ENCODE data around the gene CYTH1. TPM values are rescaled to one million over a fixed set of nuclear protein-coding genes. Genes with fewer than 3 reads are reported as not detected.

Gene CYTH1
- polyA plus RNA-seq, 1 of the 3 experiments (the other 2 are of a cell fraction): 23.8 TPM

- ChIA-PET POLR2A (no interaction called here), CTCF (interaction anchor here (1.8 kb wide), 1 partner anchor 13 kb away, joined by 3 read pairs; no protein-coding TSS in a partner anchor)
- Histone ChIP-seq H4K20me1 (ENCODE audit: insufficient read depth) (no peaks in the 10 kb centered on the region), H3K27ac (ENCODE audit: low read depth in 2 of 2, low read length in 1 of 2) (peak overlapping the region in 1 of 2 experiments; percentile 26; a peak in 2 of 4 replicates), H3K9ac (no peak overlapping the region), H3K4me1 (ENCODE audit: control insufficient read depth in 1 of 2, insufficient read depth in 2 of 2, low read depth in 1 of 2, low read length in 1 of 2) (no peaks in the 10 kb centered on the region; a peak in 1 of 4 replicates), H3K4me3 (ENCODE audit: low read depth in 2 of 2, low read length in 1 of 2) (no peak overlapping the region), H3K9me3 (no peaks in the 10 kb centered on the region), H3K27me3 (ENCODE audit: insufficient read depth) (no peaks in the 10 kb centered on the region), H3K79me2 (ENCODE audit: insufficient read depth) (no peaks in the 10 kb centered on the region), H3K9me2 (no peaks in the 10 kb centered on the region), H3K36me3 (replicated peaks in 1 of 2; ENCODE audit: control insufficient read depth in 1 of 2, insufficient read depth in 2 of 2, low read length in 1 of 2) (no peaks in the 10 kb centered on the region), H2AFZ (ENCODE audit: low read depth) (no peak overlapping the region), H3F3A (replicated peaks; ENCODE audit: insufficient read depth) (peaks cover 8% of the 10 kb centered on the region), H3K4me2 (no peak overlapping the region)
- WGBS (ENCODE audit: low lambda C conversion rate): 93% methylated on average over 1 of the region's 1 CpG
- no peak for DNase-seq
- TF ChIP-seq NRF1 (IDR thresholded peaks at IDR 0.05; ENCODE audit: low read depth, low read length) (no peak), RAD21 (IDR thresholded peaks at IDR 0.05; ENCODE audit: low read length) (no peak), RFX5 (IDR thresholded peaks at IDR 0.05; ENCODE audit: low read length) (no peak), TEAD4 (IDR thresholded peaks at IDR 0.05; ENCODE audit: borderline replicate concordance, insufficient read depth) (no peak), IRF3 (IDR thresholded peaks at IDR 0.05; ENCODE audit: low read depth, low read length) (no peak), MAX (IDR thresholded peaks at IDR 0.05; ENCODE audit: low read depth) (no peak), RXRA (IDR thresholded peaks at IDR 0.05; ENCODE audit: borderline replicate concordance, low read depth) (no peak), TCF12 (IDR thresholded peaks at IDR 0.05) (no peak), POLR2AphosphoS5 (IDR thresholded peaks at IDR 0.05; ENCODE audit: low read depth, low read length) (no peak), SIN3A (IDR thresholded peaks at IDR 0.05; ENCODE audit: borderline replicate concordance, low read depth, low read length) (no peak), GABPA (IDR thresholded peaks at IDR 0.05; ENCODE audit: low read depth) (no peak), FOSL2 (IDR thresholded peaks at IDR 0.05; ENCODE audit: borderline replicate concordance, low read depth) (no peak), MEF2A (IDR thresholded peaks at IDR 0.05; ENCODE audit: borderline replicate concordance, low read depth) (no peak), YY1 (IDR thresholded peaks at IDR 0.05; ENCODE audit: low read depth) (no peak), NFIC (IDR thresholded peaks at IDR 0.05; ENCODE audit: borderline replicate concordance) (no peak)
- TF ChIP-seq, protein P1, sequence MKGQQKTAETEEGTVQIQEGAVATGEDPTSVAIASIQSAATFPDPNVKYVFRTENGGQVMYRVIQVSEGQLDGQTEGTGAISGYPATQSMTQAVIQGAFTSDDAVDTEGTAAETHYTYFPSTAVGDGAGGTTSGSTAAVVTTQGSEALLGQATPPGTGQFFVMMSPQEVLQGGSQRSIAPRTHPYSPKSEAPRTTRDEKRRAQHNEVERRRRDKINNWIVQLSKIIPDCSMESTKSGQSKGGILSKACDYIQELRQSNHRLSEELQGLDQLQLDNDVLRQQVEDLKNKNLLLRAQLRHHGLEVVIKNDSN (IDR thresholded peaks at IDR 0.05; ENCODE audit: borderline replicate concordance, low read depth): no peak
- TF ChIP-seq, protein P2, sequence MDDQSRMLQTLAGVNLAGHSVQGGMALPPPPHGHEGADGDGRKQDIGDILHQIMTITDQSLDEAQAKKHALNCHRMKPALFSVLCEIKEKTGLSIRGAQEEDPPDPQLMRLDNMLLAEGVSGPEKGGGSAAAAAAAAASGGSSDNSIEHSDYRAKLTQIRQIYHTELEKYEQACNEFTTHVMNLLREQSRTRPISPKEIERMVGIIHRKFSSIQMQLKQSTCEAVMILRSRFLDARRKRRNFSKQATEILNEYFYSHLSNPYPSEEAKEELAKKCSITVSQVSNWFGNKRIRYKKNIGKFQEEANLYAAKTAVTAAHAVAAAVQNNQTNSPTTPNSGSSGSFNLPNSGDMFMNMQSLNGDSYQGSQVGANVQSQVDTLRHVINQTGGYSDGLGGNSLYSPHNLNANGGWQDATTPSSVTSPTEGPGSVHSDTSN (IDR thresholded peaks at IDR 0.05): no peak
Observed at GRCh38 chr17:78652024-78652423, 130.0 kb downstream of the CYTH1 start.
